HG03439 (cell line): ENCODE results near the gene GNS.

Source experiments
- ATAC-seq: cut with Tn5 transposase; IDR thresholded peaks from one replicate; pipeline ENCODE4 v1.9.1; 2021; ENCODE audit warnings: mild to moderate bottlenecking, moderate library complexity; ENCODE audit not compliant: unreplicated experiment

The GNS gene

GRCh38 chr12:64678248-64678647 is 81.0 kb downstream of the GNS start:
- ATAC-seq = no peak

- ATAC-seq = no peak
Observed at GRCh38 chr12:64675795-64676194, 83.4 kb downstream of the GNS start.

- ATAC-seq = no peak
Observed at GRCh38 chr12:64674367-64674922, 84.8 kb downstream of the GNS start.

- no peak for ATAC-seq
Observed at GRCh38 chr12:64673490-64674169, 85.6 kb downstream of the GNS start.

- no peak for ATAC-seq
Observed at GRCh38 chr12:64672925-64673409, 86.2 kb downstream of the GNS start.

GRCh38 chr12:64671681-64672080 is 87.5 kb downstream of the GNS start:
- ATAC-seq = no peak

- no peak for ATAC-seq
Observed at GRCh38 chr12:64670919-64671639, 88.1 kb downstream of the GNS start.

- no peak for ATAC-seq
Observed at GRCh38 chr12:64670019-64670418, 89.2 kb downstream of the GNS start.

GRCh38 chr12:64669270-64669842 is 89.8 kb downstream of the GNS start:
- ATAC-seq = peak; percentile 57

GRCh38 chr12:64667793-64668192 is 91.4 kb downstream of the GNS start:
- ATAC-seq = no peak

GRCh38 chr12:64666054-64666914 is 92.9 kb downstream of the GNS start:
- ATAC-seq = peak; percentile 9

- ATAC-seq = peak; percentile 39
Observed at GRCh38 chr12:64665514-64665913, 93.7 kb downstream of the GNS start.
